ENCODE measurements around the gene IGSF21. TPM values are rescaled to one million over a fixed set of nuclear protein-coding genes. Genes with fewer than 3 reads are reported as not detected.

The IGSF21 gene
- total RNA-seq, 1 donor from 2014 or later = 0.35 TPM

GRCh38 chr1:18179009-18179408, 71.4 kb downstream of the IGSF21 start:
- Mint-ChIP-seq H3K4me3 (no peak overlapping the region), H3K27ac (ENCODE audit: unreplicated experiment) (no peak overlapping the region)

GRCh38 chr1:18182398-18183160, 75.0 kb downstream of the IGSF21 start:
- Mint-ChIP-seq H3K4me3 (no peak overlapping the region), H3K4me1 (no peaks in the 10 kb centered on the region), H3K9me3 (no peaks in the 10 kb centered on the region), H3K36me3 (ENCODE audit: low read depth) (no peaks in the 10 kb centered on the region), H3K27ac (ENCODE audit: unreplicated experiment) (peak overlapping the region; percentile 86), H3K27me3 (ENCODE audit: low read depth) (peaks cover 48% of the 10 kb centered on the region)
- TF ChIP-seq, protein P1, sequence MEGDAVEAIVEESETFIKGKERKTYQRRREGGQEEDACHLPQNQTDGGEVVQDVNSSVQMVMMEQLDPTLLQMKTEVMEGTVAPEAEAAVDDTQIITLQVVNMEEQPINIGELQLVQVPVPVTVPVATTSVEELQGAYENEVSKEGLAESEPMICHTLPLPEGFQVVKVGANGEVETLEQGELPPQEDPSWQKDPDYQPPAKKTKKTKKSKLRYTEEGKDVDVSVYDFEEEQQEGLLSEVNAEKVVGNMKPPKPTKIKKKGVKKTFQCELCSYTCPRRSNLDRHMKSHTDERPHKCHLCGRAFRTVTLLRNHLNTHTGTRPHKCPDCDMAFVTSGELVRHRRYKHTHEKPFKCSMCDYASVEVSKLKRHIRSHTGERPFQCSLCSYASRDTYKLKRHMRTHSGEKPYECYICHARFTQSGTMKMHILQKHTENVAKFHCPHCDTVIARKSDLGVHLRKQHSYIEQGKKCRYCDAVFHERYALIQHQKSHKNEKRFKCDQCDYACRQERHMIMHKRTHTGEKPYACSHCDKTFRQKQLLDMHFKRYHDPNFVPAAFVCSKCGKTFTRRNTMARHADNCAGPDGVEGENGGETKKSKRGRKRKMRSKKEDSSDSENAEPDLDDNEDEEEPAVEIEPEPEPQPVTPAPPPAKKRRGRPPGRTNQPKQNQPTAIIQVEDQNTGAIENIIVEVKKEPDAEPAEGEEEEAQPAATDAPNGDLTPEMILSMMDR (conservative IDR thresholded peaks at IDR 0.05) = no peak
- no peak for DNase-seq (ENCODE audit: low read depth, low spot score)

More at GRCh38 chr1:18179009-18179408, 71.4 kb downstream of the IGSF21 start:
- Mint-ChIP-seq H3K27me3 (ENCODE audit: low read depth) (peaks cover 27% of the 10 kb centered on the region), H3K4me1 (peaks cover 4% of the 10 kb centered on the region), H3K36me3 (ENCODE audit: low read depth) (no peaks in the 10 kb centered on the region), H3K9me3 (no peaks in the 10 kb centered on the region)
- TF ChIP-seq, protein P1 (conservative IDR thresholded peaks at IDR 0.05) = no peak
- no peak for DNase-seq (ENCODE audit: low read depth, low spot score)

GRCh38 chr1:18183533-18183932, 75.9 kb downstream of the IGSF21 start:
- no peaks in the 10 kb centered on the region for H3K4me1 Mint-ChIP-seq
- peaks cover 39% of the 10 kb centered on the region for H3K27me3 Mint-ChIP-seq (ENCODE audit: low read depth)
- DNase-seq (ENCODE audit: low read depth, low spot score) = no peak
- TF ChIP-seq, protein P1 (conservative IDR thresholded peaks at IDR 0.05) = no peak
- H3K36me3 Mint-ChIP-seq (ENCODE audit: low read depth) = no peaks in the 10 kb centered on the region
- H3K27ac Mint-ChIP-seq (ENCODE audit: unreplicated experiment) = no peak overlapping the region
- no peaks in the 10 kb centered on the region for H3K9me3 Mint-ChIP-seq
- no peak overlapping the region for H3K4me3 Mint-ChIP-seq

GRCh38 chr1:18187054-18187453, 79.5 kb downstream of the IGSF21 start:
- TF ChIP-seq, protein P1 (conservative IDR thresholded peaks at IDR 0.05) = no peak
- peaks cover 39% of the 10 kb centered on the region for H3K27me3 Mint-ChIP-seq (ENCODE audit: low read depth)
- no peaks in the 10 kb centered on the region for H3K36me3 Mint-ChIP-seq (ENCODE audit: low read depth)
- peaks cover 6% of the 10 kb centered on the region for H3K4me1 Mint-ChIP-seq
- no peak overlapping the region for H3K4me3 Mint-ChIP-seq
- no peak for DNase-seq (ENCODE audit: low read depth, low spot score)
- no peaks in the 10 kb centered on the region for H3K9me3 Mint-ChIP-seq
- no peak overlapping the region for H3K27ac Mint-ChIP-seq (ENCODE audit: unreplicated experiment)

GRCh38 chr1:18188820-18189517, 81.4 kb downstream of the IGSF21 start:
- TF ChIP-seq, protein P1 (conservative IDR thresholded peaks at IDR 0.05) = no peak
- DNase-seq (ENCODE audit: low read depth, low spot score) = no peak
- Mint-ChIP-seq H3K27ac (ENCODE audit: unreplicated experiment) (no peak overlapping the region), H3K4me3 (no peak overlapping the region), H3K4me1 (peaks cover 6% of the 10 kb centered on the region), H3K27me3 (ENCODE audit: low read depth) (peaks cover 44% of the 10 kb centered on the region), H3K36me3 (ENCODE audit: low read depth) (no peaks in the 10 kb centered on the region), H3K9me3 (no peaks in the 10 kb centered on the region)
